ENCODE measurements around the gene CCDC92B.

The CCDC92B gene

DNA sequence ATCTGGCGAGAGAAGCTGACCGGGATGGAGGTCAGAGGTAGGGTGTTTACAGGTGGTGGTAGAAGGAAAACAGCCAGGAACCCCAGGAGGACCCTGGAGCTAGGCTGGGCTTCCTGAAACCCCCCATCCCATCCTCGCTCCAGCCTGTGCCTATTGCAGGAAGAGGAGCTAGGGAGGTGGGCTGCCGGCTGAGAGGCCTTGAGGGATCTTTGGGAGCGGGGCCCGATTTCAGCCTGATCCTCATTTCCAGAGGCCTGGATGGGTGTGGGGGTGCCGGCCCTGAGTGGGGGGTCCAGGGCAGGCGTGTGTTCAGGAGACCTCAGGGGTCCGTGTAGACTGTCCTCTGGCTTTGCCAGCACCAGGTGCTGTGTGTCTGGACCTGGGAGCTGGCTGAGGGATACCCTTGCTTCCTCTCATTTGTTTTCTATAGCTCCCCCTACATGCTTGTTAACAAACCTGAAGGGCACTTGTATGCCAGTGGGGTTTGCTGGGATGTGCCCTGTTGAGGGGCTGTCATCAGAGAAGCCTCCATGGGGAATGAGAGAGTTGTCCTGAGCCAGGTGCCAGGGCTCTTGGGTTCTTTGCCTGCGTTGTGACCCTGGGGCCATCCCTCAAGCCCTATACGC lies 27.9 kb upstream of the CCDC92B start:
- DNase-seq, result no peak

DNA sequence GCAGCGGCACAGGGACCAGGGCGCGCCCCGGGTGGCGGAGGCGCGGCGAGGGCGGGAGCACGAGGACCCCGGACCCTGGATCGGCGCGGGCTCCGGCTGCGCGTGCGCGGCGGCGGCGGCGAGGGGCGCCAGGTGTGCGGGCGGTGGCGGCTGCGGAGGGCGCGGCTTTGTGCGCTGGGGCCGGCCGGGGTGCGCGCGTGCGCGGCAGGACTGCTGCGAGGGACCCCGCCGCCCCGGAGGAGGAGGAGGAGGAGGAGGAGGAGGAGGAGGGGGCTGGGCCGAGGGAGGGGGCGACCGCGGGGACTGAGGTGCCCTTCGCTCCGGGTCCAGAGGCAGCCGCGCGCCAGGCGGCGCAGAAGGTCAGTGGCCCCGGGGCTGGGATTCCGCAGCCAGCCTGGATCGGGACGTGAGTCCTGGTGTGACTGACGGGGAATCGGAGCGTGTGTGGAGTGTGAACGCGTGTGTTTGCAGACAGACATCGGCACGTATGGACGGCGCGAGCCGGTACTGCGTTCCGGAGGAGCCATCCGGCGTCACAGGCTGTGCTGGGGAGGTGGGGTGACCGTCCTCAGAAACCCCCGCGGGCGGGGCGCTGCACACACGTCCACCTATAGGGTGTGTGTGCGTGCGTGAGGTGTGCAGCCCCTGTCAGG lies 27.3 kb upstream of the CCDC92B start:
- no peak for DNase-seq

- no peak for DNase-seq
These were observed 25.8 kb upstream of the CCDC92B start for GRCh38 chr17:2775206-2775605.

DNA sequence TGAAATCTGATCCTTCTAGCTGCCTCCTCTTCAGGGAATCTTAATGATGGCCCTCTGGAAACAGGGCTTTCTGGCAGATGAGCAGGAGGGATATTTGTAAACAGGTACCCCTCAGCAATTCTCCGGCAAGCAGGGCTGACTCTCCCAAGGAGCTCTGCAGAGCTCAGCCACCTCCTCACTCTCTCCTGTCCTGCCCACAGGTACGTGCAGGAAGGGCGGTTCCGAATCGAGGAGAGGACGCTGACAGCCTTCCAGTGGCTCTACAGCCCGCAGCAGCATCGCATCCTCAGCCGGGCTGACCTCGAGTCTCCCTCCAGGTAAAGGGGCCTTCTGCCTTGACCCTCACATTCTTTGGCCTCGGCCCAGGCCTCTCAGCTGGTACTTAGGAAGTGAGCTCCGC lies 20.7 kb upstream of the CCDC92B start:
- DNase-seq, result no peak

GRCh38 chr17:2758870-2759269 lies 9.4 kb upstream of the CCDC92B start:
- no peak for DNase-seq

DNA sequence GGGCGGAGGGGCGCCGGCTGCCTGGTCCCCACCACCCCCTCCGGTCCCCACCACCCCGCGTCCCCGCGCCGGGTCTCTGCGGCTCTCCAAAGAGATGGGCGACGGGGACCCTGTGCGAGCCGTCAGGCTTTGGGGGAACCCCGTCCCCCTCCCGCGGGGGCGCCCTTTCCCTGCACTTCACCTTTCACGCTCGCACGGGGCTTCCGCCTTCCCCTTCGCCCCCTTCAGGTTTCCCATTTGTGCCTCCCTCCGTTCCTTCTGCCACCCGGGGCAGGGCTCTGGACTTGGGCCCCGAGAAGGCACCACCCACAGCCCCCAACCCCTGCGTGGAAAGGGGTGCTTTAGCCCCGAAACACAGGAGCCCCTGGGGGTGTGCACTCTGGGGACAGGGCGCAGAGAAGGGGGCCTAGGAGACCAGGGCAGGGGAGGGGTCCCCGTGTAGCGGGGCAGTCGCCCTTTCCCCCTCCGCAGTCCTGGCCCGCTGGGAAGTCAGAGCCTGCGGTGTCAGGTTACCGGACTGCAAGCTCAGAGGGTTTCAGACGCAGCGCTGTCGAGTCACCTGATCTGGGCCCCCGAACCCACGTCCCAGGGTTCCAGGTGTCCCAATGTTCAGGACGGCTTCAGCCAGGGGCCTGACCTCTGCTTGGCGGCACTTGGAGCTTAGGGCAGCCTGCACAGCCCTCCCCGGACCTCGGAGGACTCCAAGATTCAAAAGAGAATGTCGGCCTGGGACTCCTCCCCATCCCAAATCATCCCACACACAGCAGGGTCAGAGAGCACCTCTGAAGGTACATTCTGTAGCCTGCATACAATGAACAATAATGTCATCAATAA lies 6.7 kb upstream of the CCDC92B start:
- no peak for DNase-seq

DNA sequence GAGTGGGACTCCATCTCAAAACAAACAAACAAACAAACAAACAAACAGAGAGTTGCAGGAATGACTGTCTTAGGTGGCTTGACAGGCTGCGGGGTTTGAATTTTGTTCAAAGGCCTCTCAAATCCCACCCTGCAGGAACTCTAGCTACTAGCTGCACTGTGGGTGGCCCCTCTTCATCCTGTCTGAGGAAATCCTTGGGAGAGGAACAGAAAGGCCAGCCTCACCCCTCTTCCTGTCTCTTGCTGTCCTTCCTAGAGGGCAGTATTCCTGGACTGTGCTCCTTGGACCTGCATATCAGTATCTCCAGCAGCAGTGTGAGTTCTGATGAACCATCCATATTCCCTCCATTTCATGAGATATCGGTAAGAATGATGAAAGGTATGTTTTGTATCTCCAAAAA lies 2.0 kb upstream of the CCDC92B start:
- DNase-seq, result no peak

DNA sequence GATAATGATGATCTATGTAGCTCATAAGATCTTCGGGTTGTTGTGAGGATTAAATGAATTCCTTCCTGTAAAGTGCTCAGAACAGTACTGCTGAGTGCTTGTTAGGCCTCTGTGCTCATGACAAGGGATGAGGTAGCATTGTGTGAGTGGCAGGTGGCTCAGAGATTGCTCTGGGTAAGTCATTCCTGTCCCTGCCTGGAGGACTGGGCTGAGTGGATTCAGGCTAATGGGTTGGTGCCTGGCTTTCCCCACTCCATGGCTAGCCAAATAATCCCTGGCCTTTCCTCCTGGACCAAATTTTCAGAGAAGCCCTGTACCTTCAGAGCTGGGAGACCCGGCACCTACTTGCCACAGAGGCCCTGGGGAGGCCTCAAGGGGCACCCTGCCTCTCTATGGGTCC lies 1.3 kb upstream of the CCDC92B start:
- no peak for DNase-seq

DNA sequence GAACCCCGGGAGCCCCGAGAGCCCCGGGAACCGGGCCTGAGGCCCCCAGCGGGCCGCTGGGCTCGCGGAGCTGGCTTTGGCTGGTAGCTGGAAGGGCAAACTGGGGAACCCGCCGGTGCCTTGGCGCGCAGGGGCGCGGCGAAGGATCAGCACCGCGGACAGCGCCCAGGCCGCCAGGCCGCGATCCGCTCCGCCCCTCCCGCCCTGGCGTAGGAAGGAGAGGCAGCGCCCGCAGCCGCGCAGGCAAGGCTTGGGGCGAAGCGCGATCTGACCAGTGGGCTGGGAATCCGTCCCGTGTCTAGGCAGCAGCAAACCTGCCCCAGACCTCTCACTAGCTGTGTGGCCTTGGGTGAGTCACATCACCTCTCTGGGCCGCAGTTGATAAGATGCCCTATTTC lies 331 bp upstream of the CCDC92B start:
- DNase-seq, result peak; percentile 67 to 75

- DNase-seq, result no peak
These were observed 4.0 kb downstream of the CCDC92B start for GRCh38 chr17:2745317-2746037.

- no peak for DNase-seq
These were observed 11.8 kb downstream of the CCDC92B start for GRCh38 chr17:2737693-2738092.

DNA sequence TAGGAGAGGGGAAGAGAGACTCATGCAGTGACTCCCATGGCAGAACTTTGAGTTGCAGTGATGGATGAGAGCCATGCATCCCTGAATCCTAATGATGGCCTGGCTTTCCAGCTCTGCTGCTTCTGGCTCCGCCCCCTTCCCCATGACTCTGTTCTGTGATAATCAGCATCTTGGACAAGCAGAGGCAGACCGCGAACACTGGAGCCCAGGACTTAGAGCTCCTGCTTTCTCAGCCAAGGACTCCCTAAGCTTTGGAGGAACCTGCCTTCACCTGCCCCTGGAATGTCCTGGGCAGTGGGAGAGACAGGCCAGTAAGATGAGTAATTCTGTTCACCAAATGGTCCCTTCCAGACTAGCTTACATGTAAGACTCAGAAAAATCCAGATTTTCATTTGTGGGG lies 12.5 kb downstream of the CCDC92B start:
- no peak for DNase-seq

- no peak for DNase-seq
These were observed 13.6 kb downstream of the CCDC92B start for GRCh38 chr17:2735896-2736295.

- no peak for DNase-seq
These were observed 14.5 kb downstream of the CCDC92B start for GRCh38 chr17:2734939-2735338.

- no peak for DNase-seq
These were observed 17.6 kb downstream of the CCDC92B start for GRCh38 chr17:2731807-2732206.

- no peak for DNase-seq
These were observed 18.6 kb downstream of the CCDC92B start for GRCh38 chr17:2730764-2731353.

- peak in 1 of 2 donors; percentile 38 for DNase-seq
These were observed 24.7 kb downstream of the CCDC92B start for GRCh38 chr17:2724784-2725164.

- DNase-seq, result no peak
These were observed 25.3 kb downstream of the CCDC92B start for GRCh38 chr17:2723997-2724783.

- no peak for DNase-seq
These were observed 25.9 kb downstream of the CCDC92B start for GRCh38 chr17:2723505-2723996.

- no peak for DNase-seq
These were observed 26.8 kb downstream of the CCDC92B start for GRCh38 chr17:2722611-2723010.

GRCh38 chr17:2721603-2722002 lies 27.8 kb downstream of the CCDC92B start:
- no peak for DNase-seq

- DNase-seq, result no peak
These were observed 29.6 kb downstream of the CCDC92B start for GRCh38 chr17:2719861-2720260.
